ENCODE results near the gene EMC6.

Gene EMC6

DNA sequence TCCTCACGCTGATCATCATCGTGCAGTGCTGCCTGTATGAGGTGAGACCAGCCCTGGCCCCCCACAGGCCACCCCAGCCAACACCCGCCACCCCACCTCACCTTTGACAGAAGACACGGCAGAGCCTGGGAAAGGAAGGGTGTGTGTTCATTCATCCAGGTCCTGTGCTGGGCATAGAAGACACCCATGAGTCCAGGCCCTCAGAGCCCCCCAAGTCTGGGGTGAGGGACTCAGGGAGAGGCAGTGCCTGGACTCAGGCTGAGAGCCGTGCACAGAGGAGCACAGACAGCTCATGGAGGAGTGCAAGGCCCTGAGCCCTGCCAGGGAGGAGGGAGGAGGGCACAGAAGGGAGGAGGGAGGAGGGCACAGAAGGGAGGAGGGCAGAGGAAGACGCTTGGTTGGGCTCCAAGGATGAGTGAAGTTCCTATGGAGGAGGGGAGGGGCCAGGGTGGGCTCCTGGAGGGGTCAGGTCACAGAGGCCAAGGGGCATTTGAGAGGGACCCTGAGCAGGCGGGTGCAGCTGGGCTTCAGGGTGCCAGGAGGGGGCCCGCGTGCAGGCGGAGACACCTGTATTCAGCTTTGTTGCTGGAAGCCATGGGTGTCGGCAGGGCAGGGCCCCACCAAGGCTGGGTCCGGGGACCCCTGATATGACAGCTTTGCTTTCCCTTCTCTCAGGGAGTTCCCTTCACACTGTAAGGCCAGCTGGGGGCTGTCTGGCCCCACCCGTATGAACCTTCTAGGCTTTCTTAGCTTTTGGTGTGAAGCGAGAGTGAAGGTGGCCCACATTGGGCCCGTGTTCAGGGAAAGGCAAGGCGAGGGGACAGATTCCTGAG is 11.6 kb upstream of the EMC6 start:
- DNase-seq = no peak

DNA sequence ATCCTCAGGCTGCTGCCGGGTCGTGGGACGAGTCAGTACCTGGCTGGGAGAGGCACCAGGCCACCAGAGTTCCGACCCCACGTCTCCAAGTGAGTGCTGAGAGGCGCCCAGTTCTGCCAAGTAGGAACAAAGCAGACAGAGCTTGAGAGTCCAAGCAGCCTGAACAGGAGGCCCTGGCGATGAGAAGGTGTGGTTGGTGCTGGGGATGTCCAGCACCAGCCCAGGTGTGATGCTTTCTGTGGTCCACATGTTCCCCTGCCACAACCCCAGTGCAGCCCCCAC is 11.1 kb upstream of the EMC6 start:
- no peak for DNase-seq

DNA sequence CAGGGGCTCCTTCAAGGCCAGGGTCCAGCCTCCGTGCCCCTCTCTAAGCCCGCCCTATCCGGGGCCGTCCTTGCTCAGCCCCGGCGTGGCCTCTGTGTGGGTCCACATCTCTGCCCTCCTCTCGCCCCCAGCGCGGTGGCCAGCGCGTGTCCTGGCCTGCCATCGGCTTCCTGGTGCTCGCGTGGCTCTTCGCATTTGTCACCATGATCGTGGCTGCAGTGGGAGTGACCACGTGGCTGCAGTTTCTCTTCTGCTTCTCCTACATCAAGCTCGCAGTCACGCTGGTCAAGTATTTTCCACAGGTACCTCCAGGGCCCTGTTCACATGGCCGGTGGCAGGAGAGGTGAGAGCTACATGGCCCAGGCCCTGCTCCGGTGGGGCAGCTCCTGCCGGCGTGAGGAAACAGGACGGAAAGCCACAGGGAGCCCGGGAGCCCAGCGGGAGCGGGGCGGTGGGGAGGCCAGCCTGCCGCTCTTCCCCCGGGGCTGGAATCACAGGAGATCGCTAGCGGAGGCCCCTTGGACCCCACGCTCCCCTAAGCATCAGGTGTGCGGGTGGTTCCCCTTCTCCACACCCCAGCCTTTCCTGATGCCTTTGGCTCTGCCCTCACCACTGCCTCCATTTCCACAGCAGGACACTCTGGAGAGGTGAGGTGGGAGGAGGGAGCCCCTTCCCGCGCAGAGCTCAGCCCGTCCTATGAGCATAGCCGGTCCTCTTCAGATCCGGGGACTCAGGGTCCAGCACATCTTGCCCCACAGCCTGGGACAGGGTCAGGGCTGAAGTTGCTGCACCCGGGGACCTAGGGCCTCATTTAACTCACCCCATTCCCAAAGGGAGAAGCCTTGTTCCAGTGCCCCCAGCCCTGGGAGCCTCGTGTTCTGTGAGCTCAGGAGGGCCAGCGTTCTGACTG is 10.5 kb upstream of the EMC6 start:
- no peak for DNase-seq

GRCh38 chr17:3658784-3659449 is 9.7 kb upstream of the EMC6 start:
- DNase-seq = no peak

- DNase-seq = no peak
Observed at GRCh38 chr17:3659541-3660111, 9.0 kb upstream of the EMC6 start.

DNA sequence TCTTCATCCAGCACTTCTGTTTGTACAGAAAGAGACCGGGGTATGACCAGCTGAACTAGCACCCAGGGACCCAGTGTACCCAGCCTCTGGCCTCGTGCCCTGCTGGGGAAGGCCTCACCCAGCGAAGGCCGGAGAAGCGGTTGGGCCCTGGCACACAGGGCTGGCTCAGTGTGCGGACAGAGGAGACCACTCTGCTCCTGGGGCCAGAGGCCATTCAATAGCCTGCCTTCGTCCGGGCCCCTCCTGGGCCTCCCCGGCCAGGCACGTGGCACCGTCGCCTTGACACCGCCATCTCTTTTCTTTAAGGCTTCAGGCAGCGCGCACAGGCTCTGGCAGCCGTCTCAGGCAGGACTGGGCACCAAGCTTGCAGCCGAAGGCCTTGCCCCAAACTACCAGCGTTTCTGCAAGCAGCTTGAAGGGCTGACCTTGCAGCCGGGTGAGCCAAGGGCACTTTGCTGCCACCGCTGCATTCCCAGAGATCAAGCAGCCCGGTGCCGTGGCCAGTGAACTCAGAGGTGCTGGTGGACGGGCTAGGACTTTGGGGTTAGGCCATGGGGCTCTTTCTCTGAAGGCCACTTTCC is 8.2 kb upstream of the EMC6 start:
- DNase-seq = no peak

- no peak for DNase-seq
Observed at GRCh38 chr17:3663102-3664011, 5.3 kb upstream of the EMC6 start.

DNA sequence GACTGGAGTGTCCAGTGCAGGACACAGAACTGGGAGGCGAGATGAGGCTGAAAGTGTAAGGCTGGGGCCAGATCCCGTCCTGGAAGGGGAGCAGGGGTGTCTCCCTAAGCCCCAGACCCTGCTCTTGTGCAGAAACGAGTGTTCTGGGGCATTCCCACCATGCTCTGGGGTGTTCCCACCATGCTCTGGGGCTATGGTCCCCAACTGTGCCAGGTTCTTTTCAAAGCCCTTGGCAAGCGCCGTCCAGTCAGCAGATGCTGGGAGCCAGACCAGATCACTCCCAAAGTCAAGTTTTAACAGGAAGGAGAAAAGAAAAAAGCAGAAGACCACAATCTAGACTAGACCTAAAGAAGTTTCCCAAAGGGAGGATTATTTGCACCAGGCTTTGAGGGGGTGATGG is 2.8 kb upstream of the EMC6 start:
- no peak for DNase-seq

DNA sequence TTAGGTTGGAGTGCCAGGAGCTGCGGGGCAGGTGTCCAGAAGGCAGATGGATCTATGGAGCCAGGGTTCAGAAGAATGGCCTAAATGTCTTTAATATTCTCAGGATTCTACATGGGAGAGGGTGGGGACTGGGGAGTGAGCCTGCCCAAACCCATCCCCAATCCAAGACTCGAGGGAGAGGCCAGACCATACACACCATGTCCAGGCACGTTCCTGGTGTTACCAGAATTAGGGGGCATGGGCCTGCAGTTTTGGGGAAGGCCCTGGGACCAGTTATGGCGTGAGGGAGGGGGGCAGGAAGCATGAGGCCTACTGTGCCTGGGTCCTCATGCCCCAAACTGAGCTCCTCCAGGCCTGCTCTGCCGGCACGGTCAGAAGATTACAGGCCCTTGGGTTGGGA is 2.1 kb upstream of the EMC6 start:
- no peak for DNase-seq

DNA sequence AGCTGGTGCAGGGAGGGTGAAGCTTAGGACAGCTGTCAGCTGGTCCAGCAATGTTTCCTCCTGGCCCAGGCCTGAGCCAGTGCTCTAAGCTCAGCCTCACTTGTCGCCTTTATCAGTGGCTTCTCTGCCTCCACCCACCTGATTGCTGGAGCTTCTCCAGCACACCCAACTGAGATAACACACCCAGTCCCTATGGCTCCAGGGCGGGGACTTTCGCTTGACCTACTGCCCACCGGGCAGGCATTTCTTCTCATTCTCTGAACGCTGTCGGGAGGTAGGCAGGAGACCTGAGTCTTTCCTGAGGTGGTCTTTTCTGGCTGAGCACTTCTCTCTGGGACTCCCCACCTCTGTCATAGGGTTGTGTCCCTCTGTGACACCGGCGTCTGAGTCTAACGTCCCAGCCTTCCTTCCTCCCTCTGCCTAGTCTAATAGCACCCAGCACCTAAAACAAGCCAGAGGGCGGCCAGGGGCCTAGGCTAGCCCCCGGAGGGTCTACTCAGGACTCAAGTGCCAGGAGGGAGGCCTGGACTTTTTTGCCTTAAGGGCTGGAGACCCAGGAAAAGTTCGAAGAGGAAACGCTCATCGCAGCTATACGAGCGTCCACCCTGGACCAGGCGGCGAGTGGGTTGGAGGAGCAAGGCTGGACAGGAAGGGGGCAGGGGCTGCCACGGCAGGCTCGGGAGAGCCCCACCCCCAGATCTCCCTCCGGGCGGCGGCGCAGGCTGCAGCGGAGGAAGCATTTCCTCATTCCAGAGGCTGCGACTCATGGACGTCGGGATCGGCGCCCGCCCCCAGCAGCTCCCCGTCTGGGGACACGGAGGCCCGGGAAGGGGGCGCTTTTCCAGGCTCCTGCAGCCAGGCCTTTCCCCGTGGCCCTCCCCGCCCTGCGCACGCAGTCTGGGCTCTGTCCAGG is 990 bp upstream of the EMC6 start:
- DNase-seq = peak; percentile 66

GRCh38 chr17:3669085-3669347 is 404 bp downstream of the EMC6 start:
- DNase-seq = no peak

- no peak for DNase-seq
Observed at GRCh38 chr17:3669548-3669947, 936 bp downstream of the EMC6 start.

- DNase-seq = no peak
Observed at GRCh38 chr17:3672571-3672970, 4.0 kb downstream of the EMC6 start.

DNA sequence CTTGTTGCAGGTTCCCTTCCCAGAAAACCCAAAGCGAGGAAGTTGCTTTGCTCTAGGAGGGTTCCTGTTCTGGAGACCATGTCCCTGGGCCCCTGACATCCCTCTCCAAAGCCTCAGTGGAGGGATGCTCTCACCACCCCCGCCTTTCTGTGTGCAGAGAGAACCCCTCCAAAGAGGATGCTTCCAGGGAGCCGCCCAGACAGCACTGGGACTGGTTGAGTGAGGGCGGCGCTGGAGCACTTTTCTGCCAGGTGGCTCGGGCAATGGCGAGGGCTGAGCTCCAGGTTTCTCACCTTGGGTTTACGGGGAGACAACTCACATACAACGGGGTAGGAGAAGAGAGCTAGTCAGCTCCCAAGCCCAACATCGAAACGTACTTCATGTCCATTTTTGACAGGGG is 7.3 kb downstream of the EMC6 start:
- no peak for DNase-seq

DNA sequence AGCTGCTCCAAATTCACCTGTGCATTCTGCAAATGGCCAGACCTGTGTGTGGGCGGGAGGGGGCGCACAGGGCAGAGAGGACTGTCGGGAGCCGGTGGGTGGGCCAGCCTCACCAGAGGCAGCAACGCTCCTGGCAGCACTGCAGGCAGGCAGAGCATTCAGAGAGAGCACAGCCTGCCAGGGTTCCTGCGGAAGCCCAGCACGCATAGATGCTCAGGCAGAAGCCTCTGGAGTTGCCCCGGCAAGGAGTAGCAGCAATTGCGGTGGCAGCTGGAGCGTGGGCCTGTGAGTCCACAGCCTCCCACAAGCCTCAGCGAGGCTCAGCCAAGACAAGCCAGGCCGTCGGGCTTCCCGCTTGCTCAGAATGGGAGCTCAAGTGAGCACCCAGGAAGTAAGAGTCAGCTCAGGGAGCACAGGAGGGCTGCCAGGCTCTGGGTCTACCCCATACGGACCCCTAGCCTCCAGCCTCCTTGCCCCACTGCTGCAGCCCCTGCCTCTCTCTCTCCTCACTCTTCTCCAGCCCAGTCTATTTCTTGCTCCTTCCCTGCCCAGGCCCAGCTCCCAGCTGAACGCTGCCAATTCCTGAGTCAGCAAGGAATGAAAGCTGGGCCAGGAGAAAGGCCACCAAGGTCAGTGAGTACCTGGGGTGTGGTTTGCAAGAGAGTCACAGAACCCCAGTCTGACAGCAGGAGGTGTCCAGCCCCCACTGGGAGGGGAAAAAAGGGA is 9.6 kb downstream of the EMC6 start:
- no peak for DNase-seq

DNA sequence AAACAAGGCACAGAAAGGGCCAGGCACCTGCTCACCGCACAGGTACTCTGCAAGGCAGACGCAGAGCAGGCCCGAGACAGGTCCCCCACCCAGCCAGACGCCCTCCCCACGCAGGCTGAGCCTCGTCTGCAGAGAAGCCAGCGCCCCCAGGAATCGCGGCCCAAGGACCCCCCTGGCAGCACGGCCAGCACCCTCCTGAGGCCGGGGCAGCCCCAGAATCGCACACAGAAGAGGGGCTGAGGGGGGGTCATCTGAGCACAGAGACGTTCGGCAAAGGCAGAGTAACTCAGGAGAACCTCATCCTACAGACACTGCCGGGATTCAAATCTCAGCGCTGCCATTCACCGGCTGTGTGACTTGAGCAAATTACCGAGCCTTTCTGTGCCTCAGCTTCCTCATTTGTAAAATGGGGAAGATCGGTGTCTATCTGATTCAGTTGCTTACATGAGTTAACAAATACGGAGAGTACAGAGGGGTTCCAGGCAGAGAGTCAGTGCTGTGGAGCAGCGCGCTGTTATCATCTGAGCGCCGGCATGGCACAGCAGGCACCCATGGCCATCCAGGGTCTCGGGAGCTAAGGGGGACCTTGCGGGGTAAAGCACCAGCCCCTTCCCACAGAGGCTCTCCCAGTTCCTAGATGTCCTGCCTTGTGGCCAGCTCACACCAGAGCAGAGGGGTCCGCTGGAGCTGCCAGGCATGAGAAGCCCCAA is 10.4 kb downstream of the EMC6 start:
- DNase-seq = no peak

DNA sequence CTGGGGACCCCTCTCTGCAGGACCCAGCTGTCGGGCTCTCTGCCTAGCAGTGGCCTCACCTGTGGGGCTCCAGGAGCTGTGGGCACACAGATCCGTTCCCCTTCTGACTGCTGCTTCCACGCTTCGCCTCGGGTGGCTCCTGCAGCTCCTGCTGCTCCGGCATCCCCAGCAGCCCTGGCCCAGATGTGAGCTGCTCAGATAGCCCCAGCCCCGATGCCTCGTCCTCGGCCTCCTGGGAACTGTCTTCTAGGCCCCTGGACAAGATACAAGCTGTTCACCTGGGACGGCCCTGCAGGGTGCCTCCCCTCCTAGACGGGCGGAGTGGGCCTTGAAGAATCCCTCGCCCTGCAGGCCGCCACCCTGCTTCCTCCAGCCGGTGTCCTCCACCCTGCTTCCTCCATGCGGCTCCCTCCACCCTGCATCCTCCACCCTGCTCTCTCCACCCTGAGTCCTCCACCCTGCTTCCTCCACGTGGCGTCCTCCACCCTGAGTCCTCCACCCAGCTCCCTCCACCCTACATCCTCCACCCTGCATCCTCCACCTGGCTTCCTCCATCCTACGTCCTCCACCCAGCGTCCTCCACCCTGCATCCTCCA is 11.0 kb downstream of the EMC6 start:
- no peak for DNase-seq

DNA sequence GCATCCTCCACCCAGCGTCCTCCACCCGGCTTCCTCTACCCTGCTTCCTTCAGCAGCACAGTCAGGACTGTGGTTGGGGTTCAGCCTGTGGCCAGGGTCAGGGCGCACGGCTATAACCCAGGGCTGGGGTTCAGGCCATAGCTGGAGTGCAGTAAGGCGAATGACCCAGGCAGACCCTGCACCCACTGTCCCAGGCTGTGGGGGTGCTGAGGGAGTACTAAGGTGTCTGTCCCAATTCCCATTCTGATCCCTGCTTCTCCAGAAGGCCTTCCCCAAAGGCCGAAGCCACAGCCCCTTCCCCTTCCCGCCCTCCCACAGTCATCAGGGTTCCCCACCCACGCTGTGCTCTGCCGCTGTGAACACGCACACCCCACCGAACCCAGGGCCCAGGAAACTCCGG is 12.4 kb downstream of the EMC6 start:
- DNase-seq = no peak

GRCh38 chr17:3681565-3681964 is 13.0 kb downstream of the EMC6 start:
- no peak for DNase-seq

Measured in activated CD8-positive, alpha-beta memory T cell treated with anti-CD3 and anti-CD28 coated beads, Interleukin-2, amount 50 U/mL, for 48 hours (primary cell).